Fibroblast of lung (primary cell): ENCODE measurements around the gene WWC1. TPM values are rescaled to one million over a fixed set of nuclear protein-coding genes. Genes with fewer than 3 reads are reported as not detected.

Source experiments
- DNase-seq, 2 donors: peaks; one replicate each; pipeline versions ENCODE4 v3.0.0 to v3.0.0-alpha.2; 2010; ENCODE audit warnings: low read depth in 2 of 2
- H2AFZ ChIP-seq: 2 replicates; pipeline ENCODE4 v1.5.1; 2012; ENCODE audit warnings: low read length, control low read depth, inconsistent platforms
- H3K27ac ChIP-seq: 2 replicates; pipeline ENCODE4 v1.5.1; 2011; ENCODE audit warnings: low read length, control low read depth; ENCODE audit not compliant: insufficient read depth
- H3K27me3 ChIP-seq: 2 replicates; pipeline ENCODE4 v1.5.1; 2011; ENCODE audit warnings: mild to moderate bottlenecking, low read length; ENCODE audit not compliant: control insufficient read depth, insufficient read depth
- H3K36me3 ChIP-seq: 2 replicates; pipeline ENCODE4 v1.5.1; 2011; ENCODE audit warnings: low read length; ENCODE audit not compliant: control insufficient read depth, insufficient read depth
- H3K4me1 ChIP-seq: 2 replicates; pipeline ENCODE4 v1.5.1; 2011; ENCODE audit warnings: low read length; ENCODE audit not compliant: control insufficient read depth, insufficient read depth; ENCODE audit errors: extremely low read depth
- H3K4me2 ChIP-seq: 2 replicates; pipeline ENCODE4 v1.5.1; 2011; ENCODE audit warnings: low read length, control low read depth; ENCODE audit not compliant: insufficient read depth; ENCODE audit errors: extremely low read depth
- H3K4me3 ChIP-seq, 4 experiments: fragments of 200-600 bp in 1 of 4; sonication (generic) in 1 of 4; replicated peaks in 1 of 4; 2 replicates each; pipeline ENCODE4 v1.5.1; 2011 to 2016; ENCODE audit warnings: low read length in 4 of 4, low read depth in 3 of 4, mild to moderate bottlenecking in 3 of 4, control low read depth in 2 of 4, inconsistent platforms in 1 of 4, mixed read lengths in 1 of 4; ENCODE audit not compliant: insufficient read depth in 1 of 4; ENCODE audit errors: control extremely low read depth in 1 of 4
- H3K79me2 ChIP-seq: 2 replicates; pipeline ENCODE4 v1.5.1; 2012; ENCODE audit warnings: mild to moderate bottlenecking, low read length, inconsistent platforms; ENCODE audit not compliant: control insufficient read depth, insufficient read depth
- H3K9ac ChIP-seq: 2 replicates; pipeline ENCODE4 v1.5.1; 2011; ENCODE audit warnings: mild to moderate bottlenecking, low read length, control low read depth; ENCODE audit not compliant: insufficient read depth
- H3K9me3 ChIP-seq: 2 replicates; pipeline ENCODE4 v1.5.1; 2012; ENCODE audit warnings: low read depth, low read length; ENCODE audit not compliant: control insufficient read depth, insufficient read depth
- H4K20me1 ChIP-seq: 2 replicates; pipeline ENCODE4 v1.5.1; 2011; ENCODE audit warnings: low read length; ENCODE audit not compliant: control insufficient read depth, insufficient read depth; ENCODE audit errors: extremely low read depth
- EZH2 ChIP-seq: IDR thresholded peaks from 2 replicates; pipeline ENCODE4 v1.5.1; 2012; ENCODE audit warnings: low read length, control low read depth, mild to moderate bottlenecking; ENCODE audit errors: missing control alignments
- polyA plus RNA-seq, 2 donors: library from polyadenylated mRNA; depleted of rRNA in 1 of 2; stranded (reverse) in 1 of 2; unstranded in 1 of 2; fragments of >200 nt; gene quantifications; 2 replicates each; pipeline ENCODE4 v1.2.1, GENCODE V29; 2011 to 2012; ENCODE audit warnings: missing spikeins in 1 of 2
- total RNA-seq: library from RNA; depleted of rRNA; stranded (reverse); fragments of >200 nt; gene quantifications from 2 replicates; pipeline ENCODE4 v1.2.1, GENCODE V29; 2014
- TF ChIP-seq, protein P1 (sequence below), 2 donors: IDR thresholded peaks in 1 of 2; conservative IDR thresholded peaks in 1 of 2; 1 replicate in 1 of 2; 2 replicates in 1 of 2; pipeline ENCODE4 v1.5.1; 2011 to 2012; ENCODE audit warnings: low read length in 2 of 2, control low read depth in 1 of 2, inconsistent platforms in 1 of 2, low read depth in 1 of 2, mild to moderate bottlenecking in 1 of 2

Gene WWC1
- total and polyA plus RNA-seq, 2 donors (not counting 1 experiment from before 2014, with no cell fraction given): 2.5 to 3.2 TPM

DNA sequence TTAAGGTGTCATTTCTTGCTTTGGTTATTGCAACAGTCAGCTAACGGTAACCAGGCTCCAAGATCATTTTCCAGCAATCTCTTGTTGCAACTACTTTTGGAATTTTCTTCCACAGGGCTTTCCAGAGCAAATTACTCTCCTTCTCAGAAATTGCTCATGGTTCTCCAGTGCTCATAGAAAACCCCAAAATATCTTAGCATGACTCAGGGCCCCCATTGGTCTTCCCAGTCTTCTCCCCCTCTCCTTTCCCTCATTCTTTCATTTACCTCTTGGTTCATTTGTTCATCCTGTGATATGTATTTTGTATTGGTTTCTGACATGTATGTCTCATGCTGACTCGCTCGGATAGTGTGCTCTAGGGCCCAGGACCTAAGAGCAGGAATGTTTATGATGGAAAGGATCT lies 35.6 kb downstream of the WWC1 start:
- Histone ChIP-seq H3K9ac (no peak overlapping the region), H4K20me1 (no peaks in the 10 kb centered on the region), H3K27ac (no peak overlapping the region), H3K4me2 (no peak overlapping the region), H3K9me3 (no peaks in the 10 kb centered on the region), H2AFZ (no peak overlapping the region), H3K79me2 (no peaks in the 10 kb centered on the region), H3K4me1 (no peaks in the 10 kb centered on the region), H3K27me3 (no peaks in the 10 kb centered on the region), H3K4me3 (no peak overlapping the region), H3K36me3 (no peaks in the 10 kb centered on the region)
- TF ChIP-seq, protein P1, sequence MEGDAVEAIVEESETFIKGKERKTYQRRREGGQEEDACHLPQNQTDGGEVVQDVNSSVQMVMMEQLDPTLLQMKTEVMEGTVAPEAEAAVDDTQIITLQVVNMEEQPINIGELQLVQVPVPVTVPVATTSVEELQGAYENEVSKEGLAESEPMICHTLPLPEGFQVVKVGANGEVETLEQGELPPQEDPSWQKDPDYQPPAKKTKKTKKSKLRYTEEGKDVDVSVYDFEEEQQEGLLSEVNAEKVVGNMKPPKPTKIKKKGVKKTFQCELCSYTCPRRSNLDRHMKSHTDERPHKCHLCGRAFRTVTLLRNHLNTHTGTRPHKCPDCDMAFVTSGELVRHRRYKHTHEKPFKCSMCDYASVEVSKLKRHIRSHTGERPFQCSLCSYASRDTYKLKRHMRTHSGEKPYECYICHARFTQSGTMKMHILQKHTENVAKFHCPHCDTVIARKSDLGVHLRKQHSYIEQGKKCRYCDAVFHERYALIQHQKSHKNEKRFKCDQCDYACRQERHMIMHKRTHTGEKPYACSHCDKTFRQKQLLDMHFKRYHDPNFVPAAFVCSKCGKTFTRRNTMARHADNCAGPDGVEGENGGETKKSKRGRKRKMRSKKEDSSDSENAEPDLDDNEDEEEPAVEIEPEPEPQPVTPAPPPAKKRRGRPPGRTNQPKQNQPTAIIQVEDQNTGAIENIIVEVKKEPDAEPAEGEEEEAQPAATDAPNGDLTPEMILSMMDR (conservative IDR thresholded peaks at IDR 0.05 in 1 of 2, IDR thresholded peaks at IDR 0.05 in 1 of 2; ENCODE audit: low read depth in 1 of 2, low read length in 2 of 2): no peak
- TF ChIP-seq EZH2: no peak
- peak in 1 of 2 donors; percentile 71 for DNase-seq

DNA sequence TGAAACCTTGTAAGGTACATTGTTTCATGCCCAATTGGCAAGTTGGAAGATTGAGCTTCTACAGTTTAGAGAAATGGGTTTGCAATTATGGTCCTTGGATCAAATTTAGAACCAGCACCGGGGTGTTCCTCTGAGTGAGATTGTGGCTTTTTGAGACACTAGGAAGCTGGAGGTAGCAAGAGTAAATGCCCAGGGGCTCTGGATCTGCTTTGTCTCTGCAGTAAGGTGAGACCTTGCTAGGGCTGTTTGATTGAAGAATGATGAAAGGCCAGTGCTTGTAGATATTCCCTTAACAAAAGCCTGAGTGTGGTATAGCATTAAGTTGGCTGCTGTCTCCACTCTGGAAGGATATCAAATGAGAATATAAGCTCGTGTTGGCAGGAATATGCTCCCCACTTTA lies 36.0 kb downstream of the WWC1 start:
- H3K4me3 ChIP-seq: no peak overlapping the region
- H4K20me1 ChIP-seq: no peaks in the 10 kb centered on the region
- no peaks in the 10 kb centered on the region for H3K4me1 ChIP-seq
- no peak overlapping the region for H3K27ac ChIP-seq
- no peak for DNase-seq
- H3K4me2 ChIP-seq: no peak overlapping the region
- H3K9ac ChIP-seq: no peak overlapping the region
- no peaks in the 10 kb centered on the region for H3K79me2 ChIP-seq
- no peaks in the 10 kb centered on the region for H3K27me3 ChIP-seq
- H2AFZ ChIP-seq: no peak overlapping the region
- TF ChIP-seq, protein P1 (conservative IDR thresholded peaks at IDR 0.05 in 1 of 2, IDR thresholded peaks at IDR 0.05 in 1 of 2; ENCODE audit: low read depth in 1 of 2, low read length in 2 of 2): no peak
- no peak for TF ChIP-seq EZH2
- no peaks in the 10 kb centered on the region for H3K36me3 ChIP-seq
- H3K9me3 ChIP-seq: no peaks in the 10 kb centered on the region

DNA sequence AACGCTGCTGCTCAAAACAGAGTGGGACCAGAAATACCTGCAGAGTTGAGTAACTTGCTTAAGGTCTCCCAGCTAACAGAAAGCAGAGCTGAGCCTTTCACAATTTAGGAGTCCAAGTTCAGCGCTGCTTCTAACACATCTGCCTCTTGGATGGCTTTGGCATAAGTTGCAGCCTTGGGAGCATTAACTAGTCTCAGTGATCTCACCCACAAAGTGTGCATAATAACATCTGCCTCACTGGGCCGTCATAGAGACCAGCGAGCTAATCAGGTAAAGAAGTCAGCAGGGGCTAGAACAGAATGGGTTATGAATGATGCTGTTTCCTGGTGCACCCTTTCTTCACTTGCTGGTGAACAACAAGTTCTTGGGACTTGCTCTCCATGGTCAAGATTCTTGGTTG lies 36.5 kb downstream of the WWC1 start:
- DNase-seq: peak in 1 of 2 donors; percentile 76
- Histone ChIP-seq H3K9me3 (no peaks in the 10 kb centered on the region), H3K4me2 (no peak overlapping the region), H3K4me1 (no peaks in the 10 kb centered on the region), H3K27ac (no peak overlapping the region), H3K36me3 (no peaks in the 10 kb centered on the region), H4K20me1 (no peaks in the 10 kb centered on the region), H3K27me3 (no peaks in the 10 kb centered on the region), H2AFZ (no peak overlapping the region), H3K4me3 (no peak overlapping the region), H3K9ac (no peak overlapping the region), H3K79me2 (no peaks in the 10 kb centered on the region)
- TF ChIP-seq, protein P1 (conservative IDR thresholded peaks at IDR 0.05 in 1 of 2, IDR thresholded peaks at IDR 0.05 in 1 of 2; ENCODE audit: low read depth in 1 of 2, low read length in 2 of 2): no peak
- TF ChIP-seq EZH2: no peak
